ENCODE measurements around the gene STRA6.

STRA6 gene

GRCh38 chr15:74155766-74156417 is 46.7 kb downstream of the STRA6 start:
- no peak for DNase-seq (ENCODE audit: low read depth in 1 of 2, low spot score in 1 of 2)
- in situ Hi-C loops (cut with HindIII; ENCODE audit: low pct_unique_long_range_greater_than_20kb, low sequenced_read_pairs): no loop called here
- no peak for TF ChIP-seq JUND (IDR thresholded peaks at IDR 0.05; ENCODE audit: low read depth)

GRCh38 chr15:74147051-74147450 is 55.5 kb downstream of the STRA6 start:
- in situ Hi-C loops (cut with HindIII; ENCODE audit: low pct_unique_long_range_greater_than_20kb, low sequenced_read_pairs): no loop called here
- no peak for TF ChIP-seq JUND (IDR thresholded peaks at IDR 0.05; ENCODE audit: low read depth)
- DNase-seq (ENCODE audit: low read depth in 1 of 2, low spot score in 1 of 2): no peak

- in situ Hi-C loops (cut with HindIII; ENCODE audit: low pct_unique_long_range_greater_than_20kb, low sequenced_read_pairs): no loop called here
- DNase-seq (ENCODE audit: low read depth in 1 of 2, low spot score in 1 of 2): no peak
Measured at GRCh38 chr15:74146277-74146800, 56.2 kb downstream of the STRA6 start.

GRCh38 chr15:74144153-74144775 is 58.3 kb downstream of the STRA6 start:
- peak in 1 of 2 experiments; percentile 37 for DNase-seq (ENCODE audit: low read depth in 1 of 2, low spot score in 1 of 2)
- in situ Hi-C loops (cut with HindIII; ENCODE audit: low pct_unique_long_range_greater_than_20kb, low sequenced_read_pairs): no loop called here
- TF ChIP-seq JUND (IDR thresholded peaks at IDR 0.05; ENCODE audit: low read depth): no peak

More at GRCh38 chr15:74146277-74146800, 56.2 kb downstream of the STRA6 start:
- no peak for TF ChIP-seq JUND (IDR thresholded peaks at IDR 0.05; ENCODE audit: low read depth)

- TF ChIP-seq JUND (IDR thresholded peaks at IDR 0.05; ENCODE audit: low read depth): no peak
- DNase-seq (ENCODE audit: low read depth in 1 of 2, low spot score in 1 of 2): no peak
- in situ Hi-C loops (cut with HindIII; ENCODE audit: low pct_unique_long_range_greater_than_20kb, low sequenced_read_pairs): no loop called here
Measured at GRCh38 chr15:74141591-74141990, 61.0 kb downstream of the STRA6 start.

- in situ Hi-C loops (cut with HindIII; ENCODE audit: low pct_unique_long_range_greater_than_20kb, low sequenced_read_pairs): no loop called here
- no peak for TF ChIP-seq JUND (IDR thresholded peaks at IDR 0.05; ENCODE audit: low read depth)
- no peak for DNase-seq (ENCODE audit: low read depth in 1 of 2, low spot score in 1 of 2)
Measured at GRCh38 chr15:74138642-74139041, 63.9 kb downstream of the STRA6 start.

- DNase-seq (ENCODE audit: low read depth in 1 of 2, low spot score in 1 of 2): no peak
- no peak for TF ChIP-seq JUND (IDR thresholded peaks at IDR 0.05; ENCODE audit: low read depth)
- in situ Hi-C loops (cut with HindIII; ENCODE audit: low pct_unique_long_range_greater_than_20kb, low sequenced_read_pairs): no loop called here
Measured at GRCh38 chr15:74137537-74137894, 65.1 kb downstream of the STRA6 start.

- in situ Hi-C loops (cut with HindIII; ENCODE audit: low pct_unique_long_range_greater_than_20kb, low sequenced_read_pairs): no loop called here
- no peak for TF ChIP-seq JUND (IDR thresholded peaks at IDR 0.05; ENCODE audit: low read depth)
- no peak for DNase-seq (ENCODE audit: low read depth in 1 of 2, low spot score in 1 of 2)
Measured at GRCh38 chr15:74136814-74137536, 65.6 kb downstream of the STRA6 start.

GRCh38 chr15:74136540-74136813 is 66.1 kb downstream of the STRA6 start:
- in situ Hi-C loops (cut with HindIII; ENCODE audit: low pct_unique_long_range_greater_than_20kb, low sequenced_read_pairs): no loop called here
- no peak for TF ChIP-seq JUND (IDR thresholded peaks at IDR 0.05; ENCODE audit: low read depth)

GRCh38 chr15:74135041-74135565 is 67.5 kb downstream of the STRA6 start:
- no peak for DNase-seq (ENCODE audit: low read depth in 1 of 2, low spot score in 1 of 2)
- no peak for TF ChIP-seq JUND (IDR thresholded peaks at IDR 0.05; ENCODE audit: low read depth)
- in situ Hi-C loops (cut with HindIII; ENCODE audit: low pct_unique_long_range_greater_than_20kb, low sequenced_read_pairs): no loop called here

More at GRCh38 chr15:74136540-74136813, 66.1 kb downstream of the STRA6 start:
- no peak for DNase-seq (ENCODE audit: low read depth in 1 of 2, low spot score in 1 of 2)

GRCh38 chr15:74134387-74135027 is 68.1 kb downstream of the STRA6 start:
- TF ChIP-seq JUND (IDR thresholded peaks at IDR 0.05; ENCODE audit: low read depth): no peak
- no peak for DNase-seq (ENCODE audit: low read depth in 1 of 2, low spot score in 1 of 2)
- in situ Hi-C loops (cut with HindIII; ENCODE audit: low pct_unique_long_range_greater_than_20kb, low sequenced_read_pairs): no loop called here

GRCh38 chr15:74133694-74134386 is 68.7 kb downstream of the STRA6 start:
- no peak for TF ChIP-seq JUND (IDR thresholded peaks at IDR 0.05; ENCODE audit: low read depth)
- in situ Hi-C loops (cut with HindIII; ENCODE audit: low pct_unique_long_range_greater_than_20kb, low sequenced_read_pairs): no loop called here
- no peak for DNase-seq (ENCODE audit: low read depth in 1 of 2, low spot score in 1 of 2)

Measured in T47D (cell line).